HFFc6 (cell line): ENCODE data around the gene NOS1AP. TPM values are rescaled to one million over a fixed set of nuclear protein-coding genes. Genes with fewer than 3 reads are reported as not detected.

Experiments used
- DNase-seq: peaks from one replicate; pipeline ENCODE4 v3.0.0-alpha.2; 2018
- H3K27ac Mint-ChIP-seq: 2 replicates; pipeline ENCODE4 v1.8.0; 2020; ENCODE audit warnings: mild to moderate bottlenecking, mixed read lengths
- H3K27me3 Mint-ChIP-seq: 2 replicates; pipeline ENCODE4 v1.8.0; 2021; ENCODE audit warnings: mild to moderate bottlenecking, moderate library complexity, mixed read lengths; ENCODE audit not compliant: insufficient read depth
- H3K36me3 Mint-ChIP-seq: 2 replicates; pipeline ENCODE4 v1.8.0; 2021; ENCODE audit warnings: low read depth, mixed read lengths
- H3K4me1 Mint-ChIP-seq: 2 replicates; pipeline ENCODE4 v1.8.0; 2020; ENCODE audit warnings: low read depth, mixed read lengths
- H3K4me3 Mint-ChIP-seq: 2 replicates; pipeline ENCODE4 v1.8.0; 2020; ENCODE audit warnings: mild to moderate bottlenecking, moderate library complexity, mixed read lengths
- H3K9me3 Mint-ChIP-seq: 2 replicates; pipeline ENCODE4 v1.8.0; 2020; ENCODE audit warnings: mild to moderate bottlenecking, mixed read lengths
- CTCF ChIP-seq: fragments of 200-600 bp; sonication (generic); IDR thresholded peaks from 2 replicates; pipeline ENCODE4 v1.5.0; 2021; ENCODE audit warnings: antibody characterized with exemption, mild to moderate bottlenecking
- total RNA-seq, 6 experiments: library from RNA; stranded (reverse); fragmentation: NEBNext Ultra II Directional; extraction: Animal tissue kit (Norgen Biotek cat#: 25700); gene quantifications; 2 replicates in 1 of 6; 3 replicates in 5 of 6; pipeline ENCODE4 v1.2.3, GENCODE V29; 2021

The NOS1AP gene
- total RNA-seq, 6 experiments from 2014 or later, result 0.11 to 0.62 (median 0.29) TPM

- H3K27ac Mint-ChIP-seq, result no peak overlapping the region
- no peak for TF ChIP-seq CTCF
- no peaks in the 10 kb centered on the region for H3K36me3 Mint-ChIP-seq
- no peak overlapping the region for H3K4me3 Mint-ChIP-seq
- no peaks in the 10 kb centered on the region for H3K9me3 Mint-ChIP-seq
- H3K27me3 Mint-ChIP-seq, result peaks cover 32% of the 10 kb centered on the region
- H3K4me1 Mint-ChIP-seq, result no peaks in the 10 kb centered on the region
- no peak for DNase-seq
Observed at GRCh38 chr1:162285149-162285561, 215.7 kb downstream of the NOS1AP start.

- Mint-ChIP-seq H3K27ac (no peak overlapping the region), H3K36me3 (no peaks in the 10 kb centered on the region), H3K9me3 (no peaks in the 10 kb centered on the region), H3K4me3 (no peak overlapping the region), H3K27me3 (peaks cover 16% of the 10 kb centered on the region), H3K4me1 (peaks cover 8% of the 10 kb centered on the region)
- no peak for TF ChIP-seq CTCF
- no peak for DNase-seq
Observed at GRCh38 chr1:162291000-162291399, 221.5 kb downstream of the NOS1AP start.

- peak overlapping the region; percentile 12; the same call in 1 of the 2 replicates for H3K27ac Mint-ChIP-seq
- peak; percentile 38 for DNase-seq
- H3K4me3 Mint-ChIP-seq, result no peak overlapping the region
- H3K9me3 Mint-ChIP-seq, result no peaks in the 10 kb centered on the region
- peaks cover 8% of the 10 kb centered on the region for H3K4me1 Mint-ChIP-seq
- H3K27me3 Mint-ChIP-seq, result peaks cover 21% of the 10 kb centered on the region
- TF ChIP-seq CTCF, result no peak
- H3K36me3 Mint-ChIP-seq, result no peaks in the 10 kb centered on the region
Observed at GRCh38 chr1:162292422-162292849, 222.9 kb downstream of the NOS1AP start.

GRCh38 chr1:162293073-162293692 lies 223.7 kb downstream of the NOS1AP start:
- no peak for DNase-seq
- Mint-ChIP-seq H3K36me3 (no peaks in the 10 kb centered on the region), H3K9me3 (no peaks in the 10 kb centered on the region), H3K27me3 (peaks cover 21% of the 10 kb centered on the region), H3K4me1 (peaks cover 8% of the 10 kb centered on the region), H3K27ac (peak overlapping the region; percentile 12; the same call in 1 of the 2 replicates), H3K4me3 (no peak overlapping the region)
- no peak for TF ChIP-seq CTCF

- H3K4me3 Mint-ChIP-seq, result no peak overlapping the region
- H3K9me3 Mint-ChIP-seq, result no peaks in the 10 kb centered on the region
- H3K27ac Mint-ChIP-seq, result no peak overlapping the region
- peaks cover 21% of the 10 kb centered on the region for H3K27me3 Mint-ChIP-seq
- DNase-seq, result no peak
- peaks cover 10% of the 10 kb centered on the region for H3K4me1 Mint-ChIP-seq
- no peaks in the 10 kb centered on the region for H3K36me3 Mint-ChIP-seq
- TF ChIP-seq CTCF, result no peak
Observed at GRCh38 chr1:162294015-162294414, 224.5 kb downstream of the NOS1AP start.
